ENCODE measurements around the gene ZFPM1.
"Not testable (repeated sequence)": the region's sequence is repeated elsewhere in the genome, so short reads cannot be mapped to it uniquely, and the experiment has no call there.

Gene ZFPM1

DNA sequence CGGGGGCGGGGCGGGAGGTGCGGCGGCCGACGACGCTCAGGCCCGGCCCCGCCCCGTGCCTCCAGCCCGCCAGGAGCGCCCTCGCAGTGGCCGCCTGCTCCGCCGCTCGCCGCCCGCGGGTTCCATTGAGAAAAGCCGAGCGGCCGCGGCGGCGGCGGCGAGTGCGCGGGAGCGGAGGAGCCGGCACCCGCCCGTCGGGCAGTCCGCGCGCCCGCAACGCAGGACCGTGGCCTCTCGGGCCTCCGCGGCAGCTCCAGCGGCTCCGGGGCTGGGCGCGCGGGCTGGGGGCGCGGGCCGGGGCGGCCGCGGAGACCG lies at the start of gene ZFPM1:
ZFPM1 (plus strand) TSS at position 64 of the 315 bp plus-strand sequence. CDS start 359 bp downstream, outside the sequence.
- DNase-seq (ENCODE audit: low read depth): no peak

DNA sequence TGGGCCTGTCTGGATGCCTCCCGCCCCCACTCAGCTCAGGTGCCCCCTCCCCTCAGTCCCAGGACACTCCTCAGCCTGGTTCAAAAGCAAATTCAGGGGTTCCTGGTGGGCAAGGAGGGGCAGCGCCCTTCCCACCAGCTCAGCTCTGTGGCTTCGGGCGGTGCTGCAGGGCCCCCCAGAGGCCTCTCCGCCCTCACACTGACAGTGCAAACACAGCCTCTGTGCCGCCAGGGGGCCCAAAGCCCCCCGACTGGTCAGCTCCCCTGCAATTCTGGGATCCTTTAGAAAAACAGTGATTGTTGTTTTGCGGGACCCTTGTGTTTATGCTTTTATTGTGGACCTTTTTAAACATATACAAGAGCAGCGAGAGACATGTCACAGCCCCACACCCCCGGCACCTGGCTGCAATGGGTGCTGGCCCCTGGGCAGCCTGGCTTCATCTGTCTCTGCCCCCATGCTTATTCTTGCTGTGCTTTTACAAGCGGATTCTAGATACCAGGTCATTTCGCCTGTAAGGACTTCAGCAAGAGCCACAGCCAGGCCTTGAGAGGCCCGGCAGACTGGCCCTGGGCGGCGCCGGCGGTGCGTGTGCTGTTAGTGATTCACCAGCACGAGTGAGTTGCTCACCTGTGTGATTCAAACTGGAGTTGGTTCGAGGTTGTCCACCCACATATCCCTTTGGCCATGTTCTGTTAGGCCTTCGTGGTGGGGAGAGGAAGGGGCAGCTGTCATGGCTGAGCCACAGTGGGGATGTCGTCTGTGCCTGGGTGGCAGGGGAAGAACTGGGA lies 49.1 kb upstream of the ZFPM1 start:
- no peak for DNase-seq (ENCODE audit: low read depth)

DNA sequence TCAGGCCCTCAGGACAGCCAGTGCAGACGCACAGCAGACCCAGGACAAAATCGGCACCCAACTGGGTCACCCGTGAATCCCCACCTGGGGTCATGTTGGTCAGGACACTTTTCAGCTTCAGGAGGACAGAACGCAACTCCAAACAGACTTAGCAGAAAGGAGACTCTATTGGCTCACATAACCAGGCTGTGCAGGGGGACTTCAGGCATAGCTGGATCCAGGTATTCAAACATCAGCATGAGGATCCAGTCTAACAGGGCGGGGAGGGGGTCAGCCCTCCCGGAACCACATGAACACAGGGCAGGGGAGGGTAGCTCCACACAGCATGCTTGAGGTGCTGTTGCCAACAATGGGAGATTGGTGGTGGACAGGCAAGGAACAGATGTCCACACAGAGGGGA lies 48.3 kb upstream of the ZFPM1 start:
- no peak for DNase-seq (ENCODE audit: low read depth)

DNA sequence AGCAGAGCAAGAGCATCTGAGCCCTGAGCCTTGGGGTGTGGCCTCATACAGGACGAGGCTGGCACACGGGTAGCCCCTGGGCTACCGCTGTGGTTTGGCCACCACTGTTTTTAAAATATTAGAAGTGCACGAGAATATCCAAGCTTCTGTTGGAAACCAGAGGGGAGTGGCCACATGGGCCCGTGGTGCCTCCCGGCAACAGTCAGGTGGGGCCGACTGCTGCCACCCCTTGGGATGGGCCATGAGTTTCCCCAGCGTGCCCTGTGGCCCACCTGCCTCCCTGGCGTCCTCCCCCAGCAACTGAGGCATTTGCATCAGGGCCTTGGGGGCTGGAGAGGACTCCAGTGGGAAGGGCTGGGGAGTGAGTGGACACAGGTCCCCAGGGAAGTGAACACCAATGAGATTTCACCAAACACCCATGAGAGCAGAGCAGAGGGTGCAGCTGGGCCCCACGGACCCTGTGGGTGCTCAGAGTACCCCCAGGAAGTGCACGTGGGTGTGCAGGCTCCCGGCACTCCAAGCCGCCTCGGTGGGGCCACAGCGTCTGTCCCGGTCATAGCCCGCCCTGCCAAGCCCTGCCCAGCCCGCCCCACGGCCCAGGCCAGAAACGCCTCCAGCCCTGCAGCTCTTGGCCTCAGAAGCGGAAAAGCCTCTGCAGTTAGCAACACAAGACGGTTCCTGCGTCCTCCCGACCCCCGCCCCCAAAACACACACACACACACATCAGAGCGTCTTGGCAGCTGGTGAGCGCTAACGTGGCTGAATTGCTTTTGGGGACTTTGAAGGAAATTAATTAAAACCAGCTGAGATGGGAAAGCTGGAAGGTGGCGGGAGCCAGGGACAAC lies 47.6 kb upstream of the ZFPM1 start:
- DNase-seq (ENCODE audit: low read depth): peak; percentile 60

DNA sequence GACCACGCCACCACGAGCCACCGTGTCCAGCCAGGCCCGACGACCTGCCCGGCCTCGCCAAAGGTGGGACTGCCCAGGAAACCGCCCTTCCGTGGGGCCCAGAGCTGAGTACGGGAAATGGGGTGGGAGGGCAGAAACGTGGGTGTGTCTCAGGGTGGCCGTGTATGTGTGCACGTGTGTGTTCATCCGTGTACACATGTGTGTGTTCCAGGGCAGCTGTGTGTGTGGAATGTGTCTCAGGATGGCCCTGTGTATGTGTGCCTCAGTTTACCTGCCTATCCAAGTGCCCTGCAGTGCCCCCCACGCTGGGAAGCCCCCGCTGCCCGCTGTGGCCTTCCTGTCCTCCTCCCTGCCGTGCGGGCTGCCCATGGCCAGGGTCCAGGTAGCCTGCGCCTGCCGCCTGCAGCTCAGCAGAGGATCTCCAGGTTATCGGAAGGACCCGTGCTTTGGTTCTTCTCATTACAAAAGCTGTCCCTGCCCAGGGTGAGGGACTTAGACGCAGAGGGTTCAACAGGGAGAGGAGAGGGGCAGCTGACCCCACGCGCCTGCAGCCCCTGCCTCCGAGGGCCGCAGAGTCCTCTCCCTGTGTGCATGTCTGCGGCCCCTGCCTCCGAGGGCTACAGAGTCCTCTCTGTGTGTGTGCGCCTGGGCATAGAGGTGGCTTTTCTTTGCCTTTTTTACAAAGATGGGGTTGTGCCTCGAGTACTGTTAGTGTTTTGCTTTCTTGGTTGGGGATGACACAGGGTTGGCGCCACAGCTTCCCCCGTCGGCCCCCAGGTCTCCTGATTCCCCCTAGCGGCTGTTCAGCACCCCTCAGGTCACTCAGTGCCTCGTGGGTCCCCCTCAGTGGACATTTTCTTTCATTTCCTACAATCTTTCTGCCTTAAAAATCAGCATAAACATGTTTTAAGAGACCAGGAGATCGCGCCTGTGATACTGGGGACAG lies 46.7 kb upstream of the ZFPM1 start:
- DNase-seq (ENCODE audit: low read depth): no peak

DNA sequence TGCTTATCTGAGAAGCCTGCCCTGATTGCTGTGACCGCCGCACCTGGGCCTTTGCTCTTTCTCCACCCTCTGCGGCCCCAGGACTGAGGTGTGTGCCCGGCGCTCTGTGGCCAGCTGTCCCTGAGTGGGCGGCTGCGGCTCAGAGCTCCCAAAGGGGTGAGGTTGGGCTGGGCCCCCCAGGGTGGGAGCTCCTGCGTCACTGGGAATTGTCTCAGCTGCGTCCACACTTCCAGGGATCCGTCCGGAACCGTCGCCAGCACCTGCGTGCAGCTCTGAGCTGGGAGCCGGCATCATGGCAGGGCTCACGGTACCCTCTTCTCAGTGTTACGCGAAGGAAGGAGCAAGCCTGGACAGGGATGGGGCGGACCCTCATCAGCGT lies 46.0 kb upstream of the ZFPM1 start:
- no peak for DNase-seq (ENCODE audit: low read depth)

DNA sequence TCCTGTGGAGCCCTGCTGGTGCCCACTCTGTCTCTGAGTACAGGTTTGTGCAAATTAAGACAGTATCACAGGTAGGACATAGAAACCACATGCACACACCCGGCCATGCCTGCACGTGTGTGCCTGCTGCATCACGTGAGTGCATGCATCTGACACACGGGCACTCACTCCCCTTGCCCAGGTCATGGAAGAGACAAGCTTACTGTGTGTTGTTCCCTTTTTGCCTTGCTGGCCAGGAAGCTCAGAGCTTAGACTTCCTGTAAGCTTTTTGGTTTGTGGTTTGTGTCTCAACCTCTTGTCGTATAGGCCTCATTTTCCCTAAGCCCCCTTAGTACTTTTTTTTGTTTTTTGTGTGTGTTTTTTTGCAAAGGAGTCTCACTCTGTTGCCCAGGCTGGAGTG lies 45.3 kb upstream of the ZFPM1 start:
- DNase-seq (ENCODE audit: low read depth): no peak

DNA sequence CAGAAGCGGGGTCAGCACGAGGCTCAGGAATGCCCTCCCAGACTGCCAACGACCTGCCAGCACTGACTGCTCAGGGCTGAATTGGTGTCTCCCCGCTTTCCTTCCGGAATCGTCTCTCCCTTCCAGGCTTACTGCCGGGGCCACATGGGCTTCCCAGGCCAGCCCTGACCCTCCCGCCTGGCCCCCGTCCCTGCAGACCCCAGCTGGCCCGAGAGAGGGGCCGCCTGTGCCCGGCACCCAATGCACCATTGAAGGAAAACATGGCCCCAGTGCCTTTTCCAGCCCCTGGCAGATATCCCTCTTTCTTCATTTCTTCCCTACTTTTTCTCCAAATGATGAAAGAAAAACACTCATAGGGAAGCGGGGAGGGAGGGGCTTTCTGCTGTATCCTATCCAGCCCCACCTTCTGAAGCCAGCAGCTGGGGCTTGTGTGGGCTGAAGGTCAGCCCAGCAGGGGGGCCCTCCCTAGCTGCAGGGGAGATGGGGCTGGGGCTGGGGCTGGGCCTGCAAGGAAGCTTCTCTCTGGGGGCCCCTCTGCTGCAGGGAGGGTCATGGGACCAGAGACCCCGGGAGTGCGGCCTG lies 44.4 kb upstream of the ZFPM1 start:
- DNase-seq (ENCODE audit: low read depth): no peak

DNA sequence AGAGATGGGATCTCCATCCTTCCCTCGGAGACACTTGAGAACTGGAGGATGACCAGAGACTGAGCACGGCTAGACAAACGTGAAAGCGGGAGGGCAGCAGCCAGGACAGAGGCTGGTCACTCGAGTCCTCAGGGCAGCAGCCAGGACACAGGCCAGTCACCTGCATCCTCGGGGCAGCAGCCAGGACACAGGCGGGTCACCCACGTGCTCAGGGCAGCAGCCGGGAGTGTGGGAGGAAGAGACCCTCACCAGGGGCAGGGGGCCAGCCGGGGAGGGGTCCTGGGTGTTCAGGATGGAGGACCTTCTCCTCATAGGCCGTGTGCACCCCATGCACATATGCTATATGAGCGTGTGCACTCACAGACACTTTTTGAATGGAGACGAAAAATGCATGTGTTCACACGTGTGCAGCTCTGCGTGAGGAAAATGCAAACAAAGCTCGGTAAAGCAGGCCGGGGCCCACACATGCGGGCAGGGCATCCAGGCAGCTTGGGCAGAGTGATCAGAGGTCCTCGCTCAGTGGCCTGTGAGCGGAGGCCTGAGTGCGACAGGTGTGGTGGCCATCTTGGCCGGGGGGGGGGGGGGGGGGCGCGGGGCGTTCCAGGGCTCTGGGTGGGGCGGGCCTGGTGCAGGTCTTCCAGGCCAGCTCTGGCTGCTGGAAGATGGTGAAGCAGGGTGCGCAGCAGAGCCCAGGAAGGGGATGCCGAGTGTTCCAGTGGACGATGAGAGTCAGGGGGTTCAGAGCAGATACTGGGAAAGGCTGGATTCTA lies 43.6 kb upstream of the ZFPM1 start:
- DNase-seq (ENCODE audit: low read depth): no peak

DNA sequence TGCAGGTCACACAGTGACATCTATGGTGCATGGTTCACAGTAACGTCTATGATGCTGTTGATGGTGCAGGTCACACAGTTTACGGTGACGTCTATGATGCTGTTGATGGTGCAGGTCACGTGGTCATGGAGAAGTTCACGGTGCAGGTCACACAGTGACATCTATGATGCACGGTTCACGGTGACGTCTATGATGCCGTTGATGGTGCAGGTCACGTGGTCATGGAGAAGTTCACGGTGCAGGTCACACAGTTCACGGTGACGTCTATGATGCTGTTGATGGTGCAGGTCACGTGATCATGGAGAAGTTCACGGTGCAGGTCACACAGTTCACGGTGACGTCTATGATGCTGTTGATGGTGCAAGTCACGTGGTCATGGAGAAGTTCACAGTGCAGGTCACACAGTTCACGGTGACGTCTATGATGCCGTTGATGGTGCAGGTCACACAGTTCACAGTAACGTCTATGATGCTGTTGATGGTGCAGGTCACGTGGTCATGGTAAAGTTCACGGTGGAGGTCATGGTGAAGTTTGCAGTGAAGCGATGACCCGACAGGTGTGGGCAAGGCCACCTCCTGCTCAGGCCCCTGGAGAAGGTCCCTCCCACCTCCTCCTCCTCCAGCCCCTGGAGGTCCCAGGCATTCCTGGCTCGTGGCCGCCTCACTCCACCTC lies 42.6 kb upstream of the ZFPM1 start:
- DNase-seq (ENCODE audit: low read depth): not testable (repeated sequence)

DNA sequence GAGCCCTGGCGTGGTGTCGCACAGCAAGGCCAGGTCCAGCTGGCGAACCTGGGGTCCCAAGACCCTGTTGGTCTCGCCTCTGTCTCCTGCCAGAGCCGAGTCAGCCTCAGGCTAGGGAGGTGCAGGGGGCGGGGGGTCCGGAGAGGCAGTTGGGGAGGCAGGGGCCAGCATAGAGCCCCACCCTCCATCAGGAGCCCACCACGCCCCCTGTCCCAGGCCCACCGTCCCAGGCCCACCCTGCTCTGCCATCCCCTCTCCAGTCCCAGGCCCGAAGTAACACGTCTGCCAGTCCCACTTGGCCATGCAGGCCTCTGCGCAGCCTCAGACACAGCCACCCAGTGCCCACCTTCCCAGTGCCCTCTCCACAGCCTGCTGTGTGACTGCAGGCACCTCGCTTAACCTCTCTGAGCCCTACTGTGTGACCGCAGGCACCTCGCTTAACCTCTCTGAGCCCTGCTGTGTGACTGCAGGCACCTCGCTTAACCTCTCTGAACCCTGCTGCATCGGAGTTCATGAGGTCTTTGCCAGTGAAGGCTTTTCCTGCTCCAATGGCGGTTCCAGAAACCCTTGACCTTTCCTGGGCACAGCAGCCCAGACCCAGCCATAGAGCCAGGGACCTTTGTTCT lies 41.0 kb upstream of the ZFPM1 start:
- no peak for DNase-seq (ENCODE audit: low read depth)

DNA sequence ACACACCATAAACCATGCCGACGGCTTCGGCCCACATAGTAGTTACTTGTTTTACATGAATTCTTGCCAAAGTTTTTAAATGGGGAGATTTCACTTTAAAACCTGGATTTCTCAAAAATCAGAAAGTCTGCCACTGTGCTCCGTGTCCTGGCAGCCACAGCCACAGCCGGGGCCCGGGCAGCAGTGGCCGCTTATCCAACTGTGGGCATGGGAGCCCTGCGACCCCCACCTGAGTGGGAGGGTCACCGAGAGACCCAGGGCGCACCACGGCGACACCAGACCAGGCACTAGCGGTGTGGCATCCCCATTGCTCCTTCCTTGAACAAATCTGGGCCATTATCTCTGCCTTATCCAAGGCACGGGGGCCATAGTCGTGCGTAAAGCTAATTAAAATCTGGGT lies 40.3 kb upstream of the ZFPM1 start:
- no peak for DNase-seq (ENCODE audit: low read depth)

DNA sequence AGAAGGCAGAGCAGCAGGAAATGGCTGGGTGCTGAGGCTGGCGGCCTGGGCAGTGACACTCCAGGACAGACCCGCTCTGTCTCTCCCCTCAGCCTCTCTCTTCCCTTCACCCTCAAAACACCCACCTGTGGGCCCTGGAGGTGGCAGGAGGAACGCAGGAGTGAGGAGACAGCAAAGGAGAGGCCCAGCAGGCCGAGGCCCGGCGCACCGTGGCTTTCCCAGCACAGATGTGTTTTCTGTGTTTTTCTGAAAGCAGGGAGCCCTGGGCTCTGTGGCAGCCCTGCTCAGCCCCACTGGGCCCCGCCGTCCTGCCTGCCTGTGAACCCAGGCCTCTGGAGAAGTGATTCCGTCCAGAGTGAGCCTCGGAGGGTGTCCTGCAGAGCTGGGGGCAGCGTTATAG lies 39.8 kb upstream of the ZFPM1 start:
- DNase-seq (ENCODE audit: low read depth): no peak

DNA sequence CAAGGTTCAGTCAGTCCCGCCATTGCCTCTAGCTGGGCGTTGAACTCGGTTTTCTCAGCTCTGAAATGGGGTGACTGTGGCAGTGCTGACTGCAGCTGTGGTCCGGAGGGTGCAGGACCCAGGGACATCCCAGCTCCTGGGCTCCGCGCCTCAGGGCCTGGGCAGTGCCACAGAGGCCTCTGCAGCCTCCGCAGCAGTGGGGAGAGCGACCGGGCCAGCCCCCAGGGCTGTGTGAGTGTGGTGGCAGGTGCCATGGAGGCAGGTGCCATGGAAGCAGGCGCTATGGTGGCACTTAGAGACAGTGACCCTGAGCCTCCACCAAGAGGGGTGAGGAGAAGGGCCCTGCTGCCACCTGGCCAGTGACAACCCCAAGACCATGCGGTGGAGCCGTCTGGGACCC lies 39.4 kb upstream of the ZFPM1 start:
- no peak for DNase-seq (ENCODE audit: low read depth)

DNA sequence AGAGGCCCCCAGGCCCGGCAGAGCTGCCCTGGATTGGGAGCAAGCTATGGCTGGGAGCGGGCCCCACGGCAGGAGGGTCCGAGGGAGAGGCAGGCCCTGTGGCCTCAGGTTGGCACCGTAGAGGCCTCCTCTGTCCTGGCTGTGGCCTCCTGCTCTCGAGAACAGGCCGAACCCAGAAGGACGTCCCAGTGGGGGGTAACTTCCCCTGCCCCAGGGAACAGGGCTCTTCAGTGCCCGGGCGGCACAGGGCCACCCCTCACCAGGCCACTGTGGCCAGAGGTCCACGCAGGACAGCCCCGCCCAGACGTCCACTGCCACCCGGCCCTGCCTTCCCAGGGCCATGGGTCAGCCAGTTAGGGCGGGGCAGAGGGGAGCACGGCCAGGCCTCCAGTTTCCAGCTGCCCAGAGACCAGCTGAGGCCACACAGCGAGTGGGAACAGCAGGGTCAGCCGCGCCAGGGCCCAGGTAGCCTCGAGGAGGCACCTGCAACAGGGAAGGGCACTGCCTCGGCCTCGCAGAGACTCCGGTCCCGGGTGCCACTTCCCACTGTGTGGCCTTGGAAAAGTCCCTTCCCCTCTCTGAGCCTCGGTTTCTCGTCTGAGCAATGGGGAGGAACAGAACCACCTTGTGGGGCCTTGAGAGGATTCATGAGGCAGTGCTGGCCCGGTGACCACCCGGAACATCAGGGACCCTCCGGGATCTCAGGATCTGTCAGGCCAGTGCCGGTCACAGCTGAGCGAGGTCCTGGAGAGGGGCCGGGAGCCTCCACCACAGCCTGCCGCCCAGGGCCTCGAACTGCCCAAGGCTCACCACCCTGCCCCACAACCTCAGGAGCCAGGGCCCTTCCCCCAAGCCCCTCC lies 38.3 kb upstream of the ZFPM1 start:
- no peak for DNase-seq (ENCODE audit: low read depth)

DNA sequence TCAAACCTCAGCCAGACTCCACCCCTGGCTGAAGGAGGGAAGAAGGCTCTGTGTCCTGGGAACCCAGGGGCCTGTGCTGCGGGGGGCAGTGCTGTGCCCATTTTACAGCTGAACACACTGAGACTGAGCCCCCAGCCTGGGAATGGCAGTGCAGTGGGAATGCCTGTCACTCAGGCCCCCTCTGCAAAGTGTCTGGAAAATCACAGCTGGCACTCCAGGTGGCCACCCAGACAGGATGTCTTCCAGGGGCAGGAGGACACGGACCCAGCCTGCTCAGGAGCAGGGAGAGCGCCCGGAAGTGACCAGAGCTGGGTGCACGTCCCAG lies 37.7 kb upstream of the ZFPM1 start:
- DNase-seq (ENCODE audit: low read depth): no peak

DNA sequence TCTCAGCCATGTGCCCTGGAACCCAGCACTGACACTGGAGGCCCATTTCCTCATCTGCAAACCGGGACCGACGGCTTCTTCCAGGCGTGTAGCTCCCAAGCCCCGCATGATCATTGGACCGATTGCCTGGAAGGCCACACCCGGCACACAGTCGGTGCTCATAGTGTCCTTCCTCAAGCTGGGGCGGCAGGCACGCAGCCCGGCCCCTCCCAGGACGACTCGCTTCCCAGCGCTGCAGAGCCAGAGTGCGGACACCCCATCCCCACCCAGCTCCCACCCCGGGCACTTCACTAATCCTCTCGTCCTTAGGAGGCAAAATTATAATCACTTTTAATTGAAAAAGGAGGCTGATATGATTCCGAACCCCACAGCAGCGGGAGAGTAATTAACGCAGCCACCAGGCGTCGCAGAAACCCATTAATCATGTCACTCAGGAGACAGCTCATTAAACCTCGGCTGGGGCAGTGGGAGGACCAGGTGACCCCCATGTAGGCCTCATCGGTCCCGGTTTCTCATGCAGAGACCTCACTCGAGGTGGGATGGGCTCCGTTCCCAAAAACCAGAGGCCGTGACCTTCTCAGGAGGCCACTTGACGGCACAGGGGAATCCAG lies 37.3 kb upstream of the ZFPM1 start:
- no peak for DNase-seq (ENCODE audit: low read depth)

DNA sequence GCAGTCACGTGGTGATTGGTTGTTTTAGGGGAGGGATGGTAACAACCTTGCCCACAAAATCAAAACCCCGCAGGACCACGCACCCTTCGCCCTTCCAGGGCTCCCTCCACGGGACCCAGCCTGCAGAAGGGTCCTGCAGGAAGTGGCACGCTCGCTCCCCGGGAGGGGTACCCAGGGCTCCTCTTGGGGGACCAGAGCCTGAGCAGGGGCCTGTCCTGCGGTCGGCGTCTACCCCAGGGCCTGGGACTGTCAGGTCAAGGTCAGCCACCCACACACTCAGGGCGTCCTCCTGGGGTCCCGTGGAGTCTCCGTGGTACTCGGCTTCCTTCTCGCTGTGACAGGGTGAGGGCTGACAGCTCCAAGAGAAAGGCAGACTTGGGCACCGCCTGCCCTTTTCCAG lies 36.4 kb upstream of the ZFPM1 start:
- no peak for DNase-seq (ENCODE audit: low read depth)
